GM20431 (cell line): ENCODE results near the gene RHEX.

Source experiments
- in situ Hi-C: fragments of 300-500 bp; cut with MseI, MboI; formaldehyde crosslinking; loops from one replicate; pipeline ENCODE4 v1.15.0; 2020; ENCODE audit warnings: low sequenced_read_pairs; ENCODE audit not compliant: unreplicated experiment

The RHEX gene

GRCh38 chr1:206082831-206083695 lies 30.1 kb downstream of the RHEX start:
- in situ Hi-C loops, result no loop called here

GRCh38 chr1:206083750-206084149 lies 30.8 kb downstream of the RHEX start:
- in situ Hi-C loops, result no loop called here

- in situ Hi-C loops, result no loop called here
Observed at GRCh38 chr1:206087091-206087490, 34.1 kb downstream of the RHEX start.

- in situ Hi-C loops, result no loop called here
Observed at GRCh38 chr1:206089341-206089740, 36.4 kb downstream of the RHEX start.

GRCh38 chr1:206094024-206094423 lies 41.1 kb downstream of the RHEX start:
- in situ Hi-C loops, result no loop called here

GRCh38 chr1:206097381-206097780 lies 44.4 kb downstream of the RHEX start:
- in situ Hi-C loops, result no loop called here

- in situ Hi-C loops, result no loop called here
Observed at GRCh38 chr1:206098242-206098919, 45.4 kb downstream of the RHEX start.

- in situ Hi-C loops, result loop anchor here (5.0 to 25.0 kb wide), 3 partner anchors 68 to 313 kb away; partner anchors contain the start of gene RAB29
Observed at GRCh38 chr1:206100226-206100815, 47.3 kb downstream of the RHEX start.

GRCh38 chr1:206101351-206102045 lies 48.5 kb downstream of the RHEX start:
- in situ Hi-C loops, result loop anchor here (5.0 to 25.0 kb wide), 3 partner anchors 69 to 314 kb away; partner anchors contain the start of gene RAB29

GRCh38 chr1:206102292-206102936 lies 49.4 kb downstream of the RHEX start:
- in situ Hi-C loops, result loop anchor here (5.0 to 25.0 kb wide), 3 partner anchors 70 to 315 kb away; partner anchors contain the start of gene RAB29

- in situ Hi-C loops, result loop anchor here (5.0 to 25.0 kb wide), 3 partner anchors 72 to 317 kb away; partner anchors contain the start of gene RAB29
Observed at GRCh38 chr1:206103979-206104378, 51.0 kb downstream of the RHEX start.

GRCh38 chr1:206105464-206105995 lies 52.6 kb downstream of the RHEX start:
- in situ Hi-C loops, result loop anchor here (10.0 to 25.0 kb wide), 2 partner anchors 121 to 318 kb away; partner anchors contain the start of gene RAB29

GRCh38 chr1:206106328-206107167 lies 53.6 kb downstream of the RHEX start:
- in situ Hi-C loops, result loop anchor here (10.0 to 25.0 kb wide), 2 partner anchors 122 to 319 kb away; partner anchors contain the start of gene RAB29

GRCh38 chr1:206107168-206107544 lies 54.2 kb downstream of the RHEX start:
- in situ Hi-C loops, result loop anchor here (10.0 to 25.0 kb wide), 2 partner anchors 122 to 320 kb away; partner anchors contain the start of gene RAB29

GRCh38 chr1:206108635-206109034 lies 55.7 kb downstream of the RHEX start:
- in situ Hi-C loops, result loop anchor here (10.0 to 25.0 kb wide), 2 partner anchors 124 to 321 kb away; partner anchors contain the start of gene RAB29

- in situ Hi-C loops, result loop anchor here (10.0 to 25.0 kb wide), 2 partner anchors 125 to 322 kb away; partner anchors contain the start of gene RAB29
Observed at GRCh38 chr1:206109718-206110117, 56.7 kb downstream of the RHEX start.

GRCh38 chr1:206110161-206110560 lies 57.2 kb downstream of the RHEX start:
- in situ Hi-C loops, result loop anchor here (25.0 kb wide), 1 partner anchor 323 kb away; the partner anchor contains the start of gene RAB29

- in situ Hi-C loops, result loop anchor here (25.0 kb wide), 1 partner anchor 324 kb away; the partner anchor contains the start of gene RAB29
Observed at GRCh38 chr1:206110820-206111219, 57.8 kb downstream of the RHEX start.
